IMR-90 (cell line): ENCODE measurements around the gene GBE1. TPM values are rescaled to one million over a fixed set of nuclear protein-coding genes. Genes with fewer than 3 reads are reported as not detected.

Experiments
- ATAC-seq: fragments of 200-7000 bp; cut with Tn5 transposase; 2 replicates; pipeline ENCODE4 v1.9.1; 2020; ENCODE audit warnings: low read depth, mild to moderate bottlenecking, moderate library complexity
- BruUV-seq: library from RNA; stranded (reverse); fragments of 400-500 nt; replicated peaks from 2 replicates; lab custom pipeline; 2021; lab: Mats Ljungman, UMichigan
- CTCF ChIA-PET: fragments of 300-600 bp; formaldehyde crosslinking; extraction: SDS; loops from one replicate; lab custom pipeline; 2021; ENCODE audit warnings: antibody characterized with exemption; lab: Yijun Ruan, JAX
- POLR2A ChIA-PET: fragments of 300-600 bp; sonication (Branson Sonifier 250); formaldehyde crosslinking; loops from one replicate; lab custom pipeline; 2022; ENCODE audit warnings: antibody characterized with exemption; ENCODE audit not compliant: unreplicated experiment; lab: Charles Lee
- DNase-seq: peaks from one replicate; pipeline ENCODE4 v3.0.0; 2013
- H2AFZ ChIP-seq: replicated peaks from 2 replicates; pipeline ENCODE3; 2013; ENCODE audit warnings: low read length, mild to moderate bottlenecking; ENCODE audit not compliant: poor library complexity
- H2AK5ac ChIP-seq: 2 replicates; pipeline ENCODE4 v1.6.1; 2013; ENCODE audit warnings: low read depth, low read length, inconsistent platforms
- H2AK9ac ChIP-seq: replicated peaks from 2 replicates; pipeline ENCODE3; 2013; ENCODE audit warnings: mild to moderate bottlenecking, low read depth, low read length, moderate library complexity; ENCODE audit not compliant: poor library complexity
- H2BK120ac ChIP-seq: 2 replicates; pipeline ENCODE4 v1.6.1; 2013; ENCODE audit warnings: low read depth, low read length, inconsistent platforms
- H2BK15ac ChIP-seq: 3 replicates; pipeline ENCODE4 v1.6.1; 2013; ENCODE audit warnings: low read depth, low read length, inconsistent platforms
- H2BK20ac ChIP-seq: 2 replicates; pipeline ENCODE4 v1.6.1; 2013; ENCODE audit warnings: low read depth, mild to moderate bottlenecking, inconsistent platforms, low read length, moderate library complexity
- H2BK5ac ChIP-seq: 2 replicates; pipeline ENCODE4 v1.6.1; 2013; ENCODE audit warnings: mild to moderate bottlenecking, low read depth, low read length, inconsistent platforms; ENCODE audit not compliant: poor library complexity, severe bottlenecking
- H3K14ac ChIP-seq: replicated peaks from 2 replicates; pipeline ENCODE4 v1.6.1; 2013; ENCODE audit warnings: low read depth, low read length, inconsistent platforms
- H3K18ac ChIP-seq: 2 replicates; pipeline ENCODE4 v1.6.1; 2013; ENCODE audit warnings: low read depth, low read length, control low read depth
- H3K23ac ChIP-seq: 2 replicates; pipeline ENCODE4 v1.6.1; 2013; ENCODE audit warnings: low read depth, low read length, inconsistent platforms
- H3K27ac ChIP-seq: 2 replicates; pipeline ENCODE4 v1.5.1; 2013; ENCODE audit warnings: mild to moderate bottlenecking, control low read depth, low read length; ENCODE audit not compliant: insufficient read depth
- H3K27me3 ChIP-seq: 2 replicates; pipeline ENCODE4 v1.6.1; 2013; ENCODE audit warnings: low read length; ENCODE audit not compliant: control insufficient read depth, insufficient read depth
- H3K36me3 ChIP-seq: 2 replicates; pipeline ENCODE4 v1.6.1; 2013; ENCODE audit warnings: low read length, mixed read lengths; ENCODE audit not compliant: control insufficient read depth, insufficient read depth
- H3K4ac ChIP-seq: 2 replicates; pipeline ENCODE4 v1.6.1; 2013; ENCODE audit warnings: low read depth, low read length, inconsistent platforms
- H3K4me1 ChIP-seq: 2 replicates; pipeline ENCODE4 v1.6.1; 2013; ENCODE audit warnings: low read length, mixed read lengths; ENCODE audit not compliant: control insufficient read depth, insufficient read depth
- H3K4me2 ChIP-seq: 2 replicates; pipeline ENCODE4 v1.6.1; 2013; ENCODE audit warnings: low read depth, mild to moderate bottlenecking, control low read depth, low read length, moderate library complexity
- H3K4me3 ChIP-seq: 2 replicates; pipeline ENCODE4 v1.5.1; 2013; ENCODE audit warnings: low read depth, mild to moderate bottlenecking, control low read depth, low read length, moderate library complexity; ENCODE audit not compliant: insufficient read depth
- H3K56ac ChIP-seq: 2 replicates; pipeline ENCODE4 v1.6.1; 2013; ENCODE audit warnings: low read length, inconsistent platforms; ENCODE audit not compliant: insufficient read depth; ENCODE audit errors: extremely low read depth
- H3K79me1 ChIP-seq, 2 experiments: 2 replicates each; pipeline ENCODE4 v1.6.1; 2013; ENCODE audit warnings: low read length in 2 of 2, inconsistent platforms in 1 of 2, low read depth in 1 of 2
- H3K9ac ChIP-seq: 2 replicates; pipeline ENCODE4 v1.6.1; 2013; ENCODE audit warnings: low read depth, low read length, control low read depth
- H3K9me1 ChIP-seq: 2 replicates; pipeline ENCODE4 v1.6.1; 2013; ENCODE audit warnings: low read length, inconsistent platforms; ENCODE audit not compliant: insufficient read depth
- H3K9me3 ChIP-seq: 2 replicates; pipeline ENCODE4 v1.6.1; 2013; ENCODE audit warnings: low read length; ENCODE audit not compliant: control insufficient read depth, insufficient read depth
- H4K20me1 ChIP-seq: 2 replicates; pipeline ENCODE4 v1.6.1; 2013; ENCODE audit warnings: low read length, inconsistent platforms; ENCODE audit not compliant: insufficient read depth
- H4K5ac ChIP-seq: 2 replicates; pipeline ENCODE4 v1.6.1; 2013; ENCODE audit warnings: mild to moderate bottlenecking, low read depth, low read length, control low read depth
- H4K8ac ChIP-seq, 2 experiments: 2 replicates each; pipeline ENCODE4 v1.6.1; 2013; ENCODE audit warnings: low read depth in 2 of 2, low read length in 2 of 2, control low read depth in 1 of 2, inconsistent platforms in 1 of 2
- H4K91ac ChIP-seq: 2 replicates; pipeline ENCODE4 v1.6.1; 2013; ENCODE audit warnings: low read depth, low read length, inconsistent platforms; ENCODE audit not compliant: insufficient read depth
- BHLHE40 ChIP-seq: fragments of 150-350 bp; IDR thresholded peaks from 2 replicates; pipeline ENCODE4 v1.6.1; 2016; ENCODE audit warnings: mild to moderate bottlenecking, low read depth, low read length
- ELK1 ChIP-seq: fragments of 150-350 bp; IDR thresholded peaks from 2 replicates; pipeline ENCODE4 v1.6.1; 2016; ENCODE audit warnings: low read depth, mild to moderate bottlenecking, low read length, moderate library complexity, borderline replicate concordance
- MAFK ChIP-seq: IDR thresholded peaks from 2 replicates; pipeline ENCODE4 v1.6.1; 2012; ENCODE audit warnings: low read depth, low read length, improper control_type of control experiment
- MXI1 ChIP-seq: IDR thresholded peaks from 2 replicates; pipeline ENCODE4 v1.6.1; 2012; ENCODE audit warnings: low read depth, mild to moderate bottlenecking, low read length, moderate library complexity, borderline replicate concordance
- NFE2L2 ChIP-seq: fragments of 150-350 bp; IDR thresholded peaks from 2 replicates; pipeline ENCODE4 v1.6.1; 2016; ENCODE audit warnings: low read depth, mild to moderate bottlenecking, low read length
- POLR2A ChIP-seq: IDR thresholded peaks from 2 replicates; pipeline ENCODE4 v1.6.1; 2012; ENCODE audit warnings: mild to moderate bottlenecking, low read depth, low read length
- RAD21 ChIP-seq: IDR thresholded peaks from 2 replicates; pipeline ENCODE4 v1.6.1; 2012; ENCODE audit warnings: low read length, improper control_type of control experiment
- RFX5 ChIP-seq: IDR thresholded peaks from 2 replicates; pipeline ENCODE4 v1.8.0; 2012; ENCODE audit warnings: low read depth, mild to moderate bottlenecking, low read length, moderate library complexity
- SMC3 ChIP-seq: fragments of 150-350 bp; IDR thresholded peaks from 2 replicates; pipeline ENCODE4 v1.6.1; 2016; ENCODE audit warnings: low read depth, mild to moderate bottlenecking, antibody characterized with exemption, low read length, moderate library complexity
- dilution Hi-C: fragments of 300-500 bp; cut with HindIII; formaldehyde crosslinking; loops from one replicate; pipeline ENCODE4 v1.14.3; 2018; ENCODE audit warnings: low sequenced_read_pairs; ENCODE audit not compliant: unreplicated experiment
- in situ Hi-C: fragments of 300-500 bp; cut with MboI; formaldehyde crosslinking; loops from 3 replicates; pipeline ENCODE4 v1.14.3; 2019; ENCODE audit warnings: low sequenced_read_pairs, inconsistent platforms, mixed read lengths
- intact Hi-C: fragments of 100-400 bp; cut with micrococcal nuclease; formaldehyde crosslinking; loops from 2 replicates; pipeline ENCODE4 v1.10.0; 2022
- polyA plus RNA-seq, 3 experiments: library from polyadenylated mRNA; depleted of rRNA; stranded (reverse); fragments of >200 nt; gene quantifications; 2 replicates each; pipeline ENCODE4 v1.2.3, GENCODE V29; 2012; ENCODE audit warnings: low replicate concordance in 1 of 3
- total RNA-seq: library from RNA; depleted of rRNA; stranded (reverse); fragments of >200 nt; gene quantifications from 2 replicates; pipeline ENCODE4 v1.2.3, GENCODE V29; 2012
- TF ChIP-seq, protein P1 (sequence below): conservative IDR thresholded peaks from 2 replicates; pipeline ENCODE4 v1.5.1; 2012; ENCODE audit warnings: mild to moderate bottlenecking, low read depth, low read length, improper control_type of control experiment

The GBE1 gene
- total and polyA plus RNA-seq, 2 of the 4 experiments (the other 2 are of a cell fraction): 36.7 to 90.3 TPM

GRCh38 chr3:81707996-81708395 is 53.4 kb downstream of the GBE1 start:
- Histone ChIP-seq H3K27ac (no peak overlapping the region), H2AFZ (no peak overlapping the region), H3K79me1 (peaks cover 20 to 30% of the 10 kb centered on the region in 2 experiments), H4K91ac (no peak overlapping the region), H3K9ac (no peak overlapping the region), H3K27me3 (no peaks in the 10 kb centered on the region), H4K20me1 (no peaks in the 10 kb centered on the region), H3K9me3 (no peaks in the 10 kb centered on the region), H3K23ac (no peak overlapping the region), H3K4me1 (0 out of 2 replicates have a peak, but pooled peaks cover 2% of the 10 kb centered on the region), H3K9me1 (peaks cover 1% of the 10 kb centered on the region; the same call in 1 of the 2 replicates), H2BK5ac (no peak overlapping the region), H2BK20ac (no peak overlapping the region), H3K4ac (no peak overlapping the region), H4K8ac (no peak overlapping the region), H3K4me3 (no peak overlapping the region), H2BK120ac (no peak overlapping the region), H4K5ac (no peak overlapping the region), H3K56ac (no peak overlapping the region), H3K18ac (no peak overlapping the region), H3K4me2 (no peak overlapping the region), H2BK15ac (no peak overlapping the region), H3K36me3 (peaks cover under 1% of the 10 kb centered on the region; the same call in 1 of the 2 replicates), H2AK9ac (no peak overlapping the region), H3K14ac (no peak overlapping the region), H2AK5ac (no peak overlapping the region)
- in situ Hi-C loops (no loop called here), intact Hi-C loops (no loop called here), dilution Hi-C loops (no loop called here)
- ChIA-PET POLR2A (no interaction called here), CTCF (no interaction called here)
- ATAC-seq: no peak
- no TSS peak for BruUV-seq
- no peak for DNase-seq
- TF ChIP-seq ELK1 (no peak), NFE2L2 (no peak), RAD21 (no peak), BHLHE40 (no peak), SMC3 (no peak), POLR2A (no peak), MAFK (no peak), RFX5 (no peak), MXI1 (no peak)
- TF ChIP-seq, protein P1, sequence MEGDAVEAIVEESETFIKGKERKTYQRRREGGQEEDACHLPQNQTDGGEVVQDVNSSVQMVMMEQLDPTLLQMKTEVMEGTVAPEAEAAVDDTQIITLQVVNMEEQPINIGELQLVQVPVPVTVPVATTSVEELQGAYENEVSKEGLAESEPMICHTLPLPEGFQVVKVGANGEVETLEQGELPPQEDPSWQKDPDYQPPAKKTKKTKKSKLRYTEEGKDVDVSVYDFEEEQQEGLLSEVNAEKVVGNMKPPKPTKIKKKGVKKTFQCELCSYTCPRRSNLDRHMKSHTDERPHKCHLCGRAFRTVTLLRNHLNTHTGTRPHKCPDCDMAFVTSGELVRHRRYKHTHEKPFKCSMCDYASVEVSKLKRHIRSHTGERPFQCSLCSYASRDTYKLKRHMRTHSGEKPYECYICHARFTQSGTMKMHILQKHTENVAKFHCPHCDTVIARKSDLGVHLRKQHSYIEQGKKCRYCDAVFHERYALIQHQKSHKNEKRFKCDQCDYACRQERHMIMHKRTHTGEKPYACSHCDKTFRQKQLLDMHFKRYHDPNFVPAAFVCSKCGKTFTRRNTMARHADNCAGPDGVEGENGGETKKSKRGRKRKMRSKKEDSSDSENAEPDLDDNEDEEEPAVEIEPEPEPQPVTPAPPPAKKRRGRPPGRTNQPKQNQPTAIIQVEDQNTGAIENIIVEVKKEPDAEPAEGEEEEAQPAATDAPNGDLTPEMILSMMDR: no peak
